ENCODE measurements around the gene SFTPA2. TPM values are rescaled to one million over a fixed set of nuclear protein-coding genes. Genes with fewer than 3 reads are reported as not detected.

SFTPA2 gene
- total RNA-seq, 1 donor from 2014 or later = 14,717 TPM

- Histone ChIP-seq H3K36me3 (no peaks in the 10 kb centered on the region), H3K4me1 (no peaks in the 10 kb centered on the region), H3K27me3 (ENCODE audit: low read depth) (no peaks in the 10 kb centered on the region), H3K27ac (no peak overlapping the region), H3K4me3 (no peak overlapping the region), H3K9me3 (no peaks in the 10 kb centered on the region)
- TF ChIP-seq, protein P1, sequence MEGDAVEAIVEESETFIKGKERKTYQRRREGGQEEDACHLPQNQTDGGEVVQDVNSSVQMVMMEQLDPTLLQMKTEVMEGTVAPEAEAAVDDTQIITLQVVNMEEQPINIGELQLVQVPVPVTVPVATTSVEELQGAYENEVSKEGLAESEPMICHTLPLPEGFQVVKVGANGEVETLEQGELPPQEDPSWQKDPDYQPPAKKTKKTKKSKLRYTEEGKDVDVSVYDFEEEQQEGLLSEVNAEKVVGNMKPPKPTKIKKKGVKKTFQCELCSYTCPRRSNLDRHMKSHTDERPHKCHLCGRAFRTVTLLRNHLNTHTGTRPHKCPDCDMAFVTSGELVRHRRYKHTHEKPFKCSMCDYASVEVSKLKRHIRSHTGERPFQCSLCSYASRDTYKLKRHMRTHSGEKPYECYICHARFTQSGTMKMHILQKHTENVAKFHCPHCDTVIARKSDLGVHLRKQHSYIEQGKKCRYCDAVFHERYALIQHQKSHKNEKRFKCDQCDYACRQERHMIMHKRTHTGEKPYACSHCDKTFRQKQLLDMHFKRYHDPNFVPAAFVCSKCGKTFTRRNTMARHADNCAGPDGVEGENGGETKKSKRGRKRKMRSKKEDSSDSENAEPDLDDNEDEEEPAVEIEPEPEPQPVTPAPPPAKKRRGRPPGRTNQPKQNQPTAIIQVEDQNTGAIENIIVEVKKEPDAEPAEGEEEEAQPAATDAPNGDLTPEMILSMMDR (IDR thresholded peaks at IDR 0.05) = no peak
- peak in 1 of 2 donors; percentile 14 for ATAC-seq
- intact Hi-C loops (cut with DNase I) = no loop called here
- DNase-seq = no peak
Observed at GRCh38 chr10:79507440-79508167, 52.6 kb downstream of the SFTPA2 start.

Other genes starting within 250 kb of the SFTPA2 start
- 28.5 TPM for gene PPIF, start 212.9 kb downstream of the SFTPA2 start, total RNA-seq
- gene ZCCHC24, start 114.8 kb downstream of the SFTPA2 start, total RNA-seq = 34.7 TPM
- gene EIF5AL1, start 47.9 kb downstream of the SFTPA2 start, total RNA-seq = not detected
- 10,352 TPM for gene SFTPA1, start 50.5 kb upstream of the SFTPA2 start, total RNA-seq
- gene NUTM2B, start 142.8 kb upstream of the SFTPA2 start, total RNA-seq = 2.5 TPM